Ectodermal cell (in vitro differentiated cells): ENCODE measurements around the gene PRKCD.

Experiments
- H3K27ac ChIP-seq: 2 replicates; pipeline ENCODE4 v1.7.0; 2013; ENCODE audit warnings: mild to moderate bottlenecking, low read depth, low read length; ENCODE audit not compliant: insufficient read depth, poor library complexity, severe bottlenecking
- H3K27me3 ChIP-seq: 2 replicates; pipeline ENCODE4 v1.7.0; 2013; ENCODE audit warnings: mild to moderate bottlenecking, low read length; ENCODE audit not compliant: insufficient read depth, control insufficient read depth, poor library complexity, severe bottlenecking
- H3K36me3 ChIP-seq: one replicate; pipeline ENCODE4 v1.7.0; 2013; ENCODE audit warnings: low read length; ENCODE audit not compliant: control insufficient read depth, insufficient read depth
- H3K4me1 ChIP-seq: one replicate; pipeline ENCODE4 v1.7.0; 2013; ENCODE audit warnings: low read length; ENCODE audit not compliant: control insufficient read depth, insufficient read depth
- H3K4me3 ChIP-seq: 2 replicates; pipeline ENCODE4 v1.7.0; 2013; ENCODE audit warnings: low read depth, low read length, control low read depth; ENCODE audit not compliant: insufficient read depth
- H3K9me3 ChIP-seq: 2 replicates; pipeline ENCODE4 v1.7.0; 2013; ENCODE audit warnings: mild to moderate bottlenecking, low read length, moderate library complexity; ENCODE audit not compliant: control insufficient read depth
- WGBS, 2 experiments: methylation state at CpG; one replicate each; pipeline ENCODE4 v1.1.7; 2013; ENCODE audit warnings: missing lambda C conversion rate in 2 of 2; 5-methylcytosine and 5-hydroxymethylcytosine counted together

PRKCD gene

DNA sequence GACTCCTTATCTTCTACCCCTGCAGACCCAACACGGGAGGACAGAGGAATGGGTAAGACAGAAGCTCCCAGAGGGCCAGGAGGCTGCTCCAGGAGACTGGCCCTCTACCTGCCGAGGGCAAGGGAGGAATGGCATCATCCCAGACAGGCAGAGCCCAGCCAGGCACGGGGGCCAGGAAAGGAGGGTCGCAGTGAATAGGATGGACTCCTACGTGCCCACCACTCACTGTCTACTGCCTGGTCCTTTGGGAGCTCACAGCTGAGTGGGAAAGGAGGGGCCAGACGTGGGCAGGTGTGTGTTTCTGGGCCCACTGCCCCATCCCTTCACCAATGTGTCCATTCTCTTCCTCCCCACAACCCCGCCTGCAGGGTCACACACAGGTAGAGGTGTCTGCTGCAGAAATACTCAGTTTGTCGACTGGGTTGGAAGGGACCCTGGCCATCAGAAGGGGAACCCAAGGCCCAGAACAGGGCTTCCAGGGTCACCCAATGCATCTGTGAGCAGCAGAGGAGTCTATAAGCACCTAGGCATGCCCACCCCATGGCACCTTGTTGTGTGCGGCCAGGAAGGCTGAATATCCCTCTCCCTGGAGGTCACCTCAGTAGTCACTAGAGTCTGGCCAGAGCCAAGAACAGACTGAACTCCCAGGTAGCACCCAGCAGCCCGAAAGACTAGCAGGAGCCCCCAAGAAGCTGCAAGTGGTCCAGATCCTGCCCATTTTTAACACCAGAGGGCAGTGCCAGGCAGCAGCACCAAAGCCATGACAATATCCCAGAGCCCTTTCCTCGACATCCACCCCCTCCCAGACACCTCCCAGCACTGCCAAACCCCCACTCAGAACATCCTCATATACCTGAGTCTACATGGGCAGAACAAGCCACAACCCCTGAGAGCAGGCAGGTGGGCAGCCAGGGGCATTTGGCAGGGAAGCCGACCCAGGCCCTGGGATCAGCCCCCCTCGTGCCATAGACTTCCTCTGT lies 70.8 kb downstream of the PRKCD start:
- 86 to 88% methylated on average over 13 of the region's 13 CpGs for WGBS, 2 experiments
- H3K4me3 ChIP-seq, result no peak overlapping the region
- peaks cover 51% of the 10 kb centered on the region for H3K36me3 ChIP-seq

DNA sequence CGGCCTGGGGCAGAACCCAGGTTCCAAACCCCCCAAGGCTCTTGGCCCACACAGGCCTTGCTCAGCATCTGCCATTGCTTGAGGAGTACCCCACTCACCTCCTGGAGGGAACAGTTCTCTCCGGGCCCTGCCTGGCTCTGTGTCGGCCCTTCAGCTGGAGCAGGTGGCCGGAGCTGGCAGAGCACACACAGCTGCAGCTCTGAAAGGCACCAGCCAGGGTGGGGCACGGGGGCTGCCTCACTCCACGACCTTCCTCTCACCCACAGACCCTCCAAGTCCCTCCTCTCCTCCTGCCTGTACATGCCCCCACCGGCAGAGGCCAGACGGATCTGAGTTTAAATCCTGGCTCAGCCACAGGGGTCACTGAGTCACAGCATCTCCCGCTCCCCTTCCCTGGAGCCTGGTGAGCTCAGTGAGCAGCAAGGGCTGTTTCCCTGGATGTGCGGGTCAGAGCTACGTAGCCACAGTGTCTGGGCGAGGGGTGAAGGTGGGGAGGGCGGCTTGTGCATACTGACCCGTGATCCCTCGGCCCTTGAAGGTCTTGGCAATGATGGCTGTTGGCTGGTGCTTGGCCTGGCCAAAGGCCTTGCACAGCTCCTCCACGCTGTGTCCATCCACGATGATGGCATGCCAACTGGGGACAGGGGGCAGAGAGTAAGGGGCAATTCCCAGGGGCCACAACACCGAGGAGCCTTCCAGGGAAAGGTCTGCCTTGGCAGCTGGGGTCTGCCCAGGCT lies 71.8 kb downstream of the PRKCD start:
- H3K4me3 ChIP-seq, result no peak overlapping the region
- no peaks in the 10 kb centered on the region for H3K27me3 ChIP-seq
- peaks cover 45% of the 10 kb centered on the region for H3K36me3 ChIP-seq
- peaks cover 2% of the 10 kb centered on the region for H3K4me1 ChIP-seq
- no peaks in the 10 kb centered on the region for H3K9me3 ChIP-seq
- WGBS, 2 experiments, result 83 to 85% methylated on average over 18 of the region's 18 CpGs
- no peak overlapping the region for H3K27ac ChIP-seq

More for the DNA sequence above, 70.8 kb downstream of the PRKCD start:
- no peaks in the 10 kb centered on the region for H3K27me3 ChIP-seq
- H3K9me3 ChIP-seq, result no peaks in the 10 kb centered on the region
- H3K4me1 ChIP-seq, result peaks cover 2% of the 10 kb centered on the region
- no peak overlapping the region for H3K27ac ChIP-seq

DNA sequence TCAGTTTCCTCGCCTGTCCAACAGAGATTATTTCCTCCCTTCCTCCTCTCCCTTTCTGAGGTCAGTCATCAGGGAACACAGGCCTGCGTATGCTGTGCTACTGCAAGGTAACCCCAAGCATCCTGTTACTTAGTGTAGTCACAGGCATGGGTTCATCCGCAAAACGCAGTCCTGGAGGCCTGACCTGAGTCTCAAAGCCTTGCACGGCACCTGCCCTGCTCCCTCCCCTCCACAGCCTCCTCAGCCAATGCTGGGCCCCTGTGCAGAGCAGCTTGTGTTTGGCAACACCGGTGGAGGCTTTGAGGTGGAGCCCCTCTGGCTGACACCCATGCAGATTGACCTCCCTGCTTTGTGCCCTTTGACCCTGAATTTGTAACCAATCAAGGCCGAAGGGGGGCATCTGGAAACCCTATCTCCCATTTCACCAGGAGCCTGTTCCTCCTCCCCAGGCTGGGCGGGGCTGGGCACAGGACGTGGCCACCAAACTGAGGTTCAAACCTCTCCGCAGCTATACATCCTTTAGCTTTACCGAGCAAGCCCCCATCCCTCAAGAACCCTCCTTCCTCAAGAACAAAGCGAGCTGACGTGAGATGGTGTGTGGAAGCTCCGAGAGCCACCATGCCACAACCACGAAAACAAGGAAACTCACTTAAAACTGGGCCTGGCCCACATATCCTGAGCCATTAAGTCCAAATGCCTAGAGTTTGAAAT lies 73.3 kb downstream of the PRKCD start:
- WGBS, 2 experiments, result 83 to 89% methylated on average over 15 of the region's 15 CpGs
- Histone ChIP-seq H3K27me3 (no peaks in the 10 kb centered on the region), H3K4me1 (peaks cover 2% of the 10 kb centered on the region), H3K27ac (no peak overlapping the region), H3K4me3 (no peak overlapping the region), H3K9me3 (no peaks in the 10 kb centered on the region), H3K36me3 (peaks cover 40% of the 10 kb centered on the region)

DNA sequence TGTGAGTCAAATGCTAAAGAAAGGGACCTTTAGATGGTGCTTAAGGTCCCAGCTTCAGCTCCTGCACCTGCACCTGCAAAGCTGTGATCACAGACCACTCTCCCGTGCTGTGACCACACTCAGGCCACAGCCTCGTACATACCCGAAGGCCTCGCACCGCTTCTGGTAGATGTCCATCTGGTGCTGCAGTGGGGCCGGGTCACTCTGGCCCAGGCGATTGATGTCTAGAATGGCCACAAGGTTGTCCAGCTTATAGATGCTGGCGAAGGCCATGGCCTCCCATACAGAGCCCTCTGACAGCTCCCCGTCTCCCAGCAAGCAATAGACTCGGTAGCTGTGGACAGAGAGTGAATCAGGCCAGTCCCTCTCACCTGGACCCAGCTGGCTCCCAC lies 73.8 kb downstream of the PRKCD start:
- Histone ChIP-seq H3K27ac (no peak overlapping the region), H3K4me1 (peaks cover 2% of the 10 kb centered on the region), H3K9me3 (no peaks in the 10 kb centered on the region), H3K4me3 (no peak overlapping the region), H3K27me3 (no peaks in the 10 kb centered on the region), H3K36me3 (peaks cover 40% of the 10 kb centered on the region)
- WGBS, 2 experiments, result 97 to 98% methylated on average over 10 of the region's 10 CpGs

DNA sequence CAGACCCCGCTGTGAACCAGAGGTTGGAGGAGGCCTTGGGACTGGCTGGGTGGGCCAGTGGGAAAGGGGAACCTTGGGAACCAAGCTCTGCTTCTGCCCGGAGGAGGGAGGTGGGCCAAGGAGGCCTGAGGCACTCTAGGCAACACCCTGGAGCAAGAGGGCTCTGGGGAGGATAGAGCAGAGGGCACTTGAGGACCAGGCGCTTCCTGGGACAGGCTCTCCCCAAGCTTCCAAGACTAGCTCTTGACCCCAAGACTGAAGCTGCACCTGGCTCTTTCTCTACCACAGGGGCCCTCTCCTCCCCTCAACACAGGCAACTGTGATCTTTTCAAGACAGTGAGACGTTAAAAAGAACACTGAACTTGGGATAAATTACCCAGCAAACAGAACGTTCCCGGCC lies 74.5 kb downstream of the PRKCD start:
- Histone ChIP-seq H3K27ac (peak overlapping the region; percentile 50), H3K4me1 (peaks cover 2% of the 10 kb centered on the region), H3K9me3 (no peaks in the 10 kb centered on the region), H3K27me3 (no peaks in the 10 kb centered on the region), H3K4me3 (no peak overlapping the region), H3K36me3 (peaks cover 42% of the 10 kb centered on the region)
- 82 to 83% methylated on average over 6 of the region's 6 CpGs for WGBS, 2 experiments

DNA sequence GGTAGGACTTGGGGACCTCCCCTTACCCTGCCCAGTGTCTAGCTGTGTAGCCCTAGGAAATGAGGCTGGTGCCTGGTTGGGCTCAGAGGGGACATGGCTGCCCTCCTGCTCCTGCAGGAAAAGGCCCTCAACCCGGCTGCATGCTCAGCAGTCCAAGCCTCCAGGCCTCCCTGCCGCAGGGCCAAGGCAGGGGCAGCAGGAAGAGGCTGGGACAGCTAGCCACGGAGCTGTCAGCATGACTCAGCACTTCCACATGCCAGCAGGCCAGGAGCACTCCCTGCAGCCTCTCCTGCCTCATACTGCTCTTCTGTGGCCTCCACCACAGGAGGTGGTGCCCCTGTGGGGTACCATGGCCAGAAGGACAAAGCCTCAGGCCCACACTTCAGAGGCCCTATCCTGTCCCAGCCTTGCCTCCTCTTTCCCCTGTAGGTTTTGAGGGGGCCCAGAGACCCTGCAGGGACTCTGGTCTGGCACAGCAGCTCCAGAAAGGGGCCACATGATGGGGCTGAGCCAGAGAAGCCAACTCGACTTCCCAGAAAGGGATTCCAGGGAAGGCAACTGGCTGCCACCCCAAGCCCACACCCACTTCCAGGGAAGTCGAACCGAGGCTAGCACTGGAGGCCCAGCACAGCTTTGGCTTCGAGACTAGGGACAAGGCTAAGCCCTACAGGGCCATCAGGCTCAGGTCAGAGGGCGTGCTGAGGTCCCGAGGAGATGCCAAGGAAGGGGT lies 75.3 kb downstream of the PRKCD start:
- peaks cover 2% of the 10 kb centered on the region for H3K4me1 ChIP-seq
- H3K27ac ChIP-seq, result peak overlapping the region; percentile 50
- no peak overlapping the region for H3K4me3 ChIP-seq
- WGBS, 2 experiments, result 79 to 86% methylated on average over 9 of the region's 9 CpGs
- peaks cover 45% of the 10 kb centered on the region for H3K36me3 ChIP-seq
- no peaks in the 10 kb centered on the region for H3K9me3 ChIP-seq
- no peaks in the 10 kb centered on the region for H3K27me3 ChIP-seq

DNA sequence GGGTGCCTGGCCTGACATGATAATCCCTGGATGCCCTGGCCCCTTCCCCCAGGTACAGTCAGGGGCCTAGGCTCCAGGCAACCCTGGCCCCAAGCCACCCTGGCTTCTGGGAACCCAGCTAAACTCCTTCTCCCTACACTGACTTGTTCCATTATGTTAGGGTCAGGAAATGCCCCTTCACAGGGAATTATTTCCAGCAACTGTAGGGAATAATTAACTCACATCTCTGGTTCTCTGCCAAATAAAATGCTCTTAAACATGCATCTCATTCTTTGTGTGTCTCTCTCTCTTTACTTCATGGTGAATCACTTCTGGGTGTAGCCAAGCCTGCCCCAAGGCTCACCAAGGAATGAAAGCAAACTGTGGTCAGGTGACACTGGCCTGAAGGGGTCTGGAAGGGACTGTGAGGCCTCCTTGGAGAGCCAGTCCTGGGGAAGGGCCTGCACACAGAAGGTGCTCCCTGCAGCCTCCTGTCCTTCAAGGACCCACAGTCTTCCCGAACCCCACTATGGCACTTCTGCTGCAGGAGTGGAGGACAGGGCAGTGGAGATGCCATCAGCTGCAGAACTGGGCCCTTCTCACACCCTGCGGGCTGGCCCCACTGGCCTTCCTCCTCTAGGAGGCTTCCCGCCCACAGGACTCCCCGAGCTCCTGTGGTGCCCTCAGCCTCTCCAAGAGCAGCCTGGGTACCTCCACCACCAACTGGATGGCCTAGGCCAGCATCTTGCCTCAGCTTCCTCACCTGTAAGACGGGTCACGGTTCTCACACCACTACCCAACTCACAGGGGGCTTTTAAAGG lies 77.2 kb downstream of the PRKCD start:
- H3K4me3 ChIP-seq, result no peak overlapping the region
- H3K9me3 ChIP-seq, result no peaks in the 10 kb centered on the region
- H3K27me3 ChIP-seq, result no peaks in the 10 kb centered on the region
- peaks cover 11% of the 10 kb centered on the region for H3K4me1 ChIP-seq
- no peak overlapping the region for H3K27ac ChIP-seq
- 91 to 93% methylated on average over 6 of the region's 6 CpGs for WGBS, 2 experiments
- peaks cover 38% of the 10 kb centered on the region for H3K36me3 ChIP-seq

DNA sequence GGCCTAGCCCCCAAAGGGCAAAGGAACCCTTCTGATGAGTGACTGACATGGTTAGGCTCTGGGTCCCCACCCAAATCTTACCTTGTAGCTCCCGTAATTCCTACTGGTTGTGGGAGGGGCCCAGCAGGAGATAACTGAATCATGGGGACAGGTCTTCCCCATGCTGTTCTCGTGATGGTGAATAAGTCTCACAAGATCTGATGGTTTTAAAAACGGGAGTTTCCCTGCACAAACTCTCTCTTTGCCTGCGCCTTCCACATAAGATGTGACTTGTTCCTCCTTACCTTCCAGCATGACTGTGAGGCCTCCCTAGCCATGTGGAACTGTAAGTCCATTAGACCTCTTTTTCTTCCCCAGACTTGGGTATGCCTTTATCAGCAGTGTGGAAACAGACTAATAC lies 77.9 kb downstream of the PRKCD start:
- Histone ChIP-seq H3K4me1 (peaks cover 12% of the 10 kb centered on the region), H3K36me3 (peaks cover 32% of the 10 kb centered on the region)

DNA sequence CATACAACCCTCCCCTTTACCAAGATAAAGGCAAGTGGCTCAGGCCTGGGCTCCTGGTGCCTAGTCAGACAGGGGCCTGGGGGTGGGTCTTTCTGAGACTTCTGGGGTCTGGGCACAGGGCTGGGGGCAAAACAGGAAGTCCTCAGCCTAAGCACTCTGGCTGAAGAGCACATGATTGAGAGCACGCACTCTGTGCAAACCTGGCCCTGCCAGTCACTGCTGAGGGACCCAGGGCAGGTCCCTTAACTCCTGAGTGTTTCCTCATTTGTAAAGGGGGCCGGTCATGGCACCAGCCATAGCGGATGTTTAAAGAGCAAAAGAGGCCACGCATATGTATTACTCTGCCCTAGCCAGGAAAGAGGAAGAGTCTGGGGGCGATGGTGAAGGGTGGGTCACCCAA lies 78.8 kb downstream of the PRKCD start:
- no peak overlapping the region for H3K4me3 ChIP-seq
- 93 to 94% methylated on average over 5 of the region's 5 CpGs for WGBS, 2 experiments
- no peaks in the 10 kb centered on the region for H3K27me3 ChIP-seq
- H3K27ac ChIP-seq, result no peak overlapping the region
- peaks cover 12% of the 10 kb centered on the region for H3K4me1 ChIP-seq
- H3K36me3 ChIP-seq, result peaks cover 26% of the 10 kb centered on the region
- H3K9me3 ChIP-seq, result no peaks in the 10 kb centered on the region

More for the DNA sequence above, 77.9 kb downstream of the PRKCD start:
- Histone ChIP-seq H3K27me3 (no peaks in the 10 kb centered on the region), H3K9me3 (no peaks in the 10 kb centered on the region), H3K27ac (no peak overlapping the region), H3K4me3 (no peak overlapping the region)
- 96 to 97% methylated on average over 4 of the region's 4 CpGs for WGBS, 2 experiments
